SH-SY5Y (cell line): Measurements from ENCODE around the gene POU2F1.

Experiments used
- GATA2 ChIP-seq: IDR thresholded peaks from 2 replicates; pipeline ENCODE4 v1.6.1; 2011; ENCODE audit warnings: mild to moderate bottlenecking, low read depth, low read length
- GATA3 ChIP-seq: IDR thresholded peaks from 2 replicates; pipeline ENCODE4 v1.6.1; 2011; ENCODE audit warnings: low read depth, mild to moderate bottlenecking, low read length, moderate library complexity

Gene POU2F1

GRCh38 chr1:167412072-167412471, 191.4 kb downstream of the POU2F1 start:
- no peak for TF ChIP-seq GATA2
- TF ChIP-seq GATA3 = no peak

- TF ChIP-seq GATA3 = no peak
- TF ChIP-seq GATA2 = no peak
These were observed 192.2 kb downstream of the POU2F1 start for GRCh38 chr1:167412920-167413319.

GRCh38 chr1:167413328-167413727, 192.6 kb downstream of the POU2F1 start:
- TF ChIP-seq GATA2 (no peak), GATA3 (no peak)

GRCh38 chr1:167416506-167416905, 195.8 kb downstream of the POU2F1 start:
- no peak for TF ChIP-seq GATA2
- TF ChIP-seq GATA3 = no peak

GRCh38 chr1:167418391-167418790, 197.7 kb downstream of the POU2F1 start:
- no peak for TF ChIP-seq GATA2
- no peak for TF ChIP-seq GATA3

- no peak for TF ChIP-seq GATA2
- no peak for TF ChIP-seq GATA3
These were observed 198.6 kb downstream of the POU2F1 start for GRCh38 chr1:167419245-167419644.

- TF ChIP-seq GATA3 (no peak), GATA2 (no peak)
These were observed 199.8 kb downstream of the POU2F1 start for GRCh38 chr1:167420510-167420909.

GRCh38 chr1:167423684-167424619, 203.3 kb downstream of the POU2F1 start:
- TF ChIP-seq GATA3 = no peak
- TF ChIP-seq GATA2 = no peak

- TF ChIP-seq GATA3 (no peak), GATA2 (no peak)
These were observed 204.8 kb downstream of the POU2F1 start for GRCh38 chr1:167425482-167425881.

GRCh38 chr1:167426716-167427115, 206.0 kb downstream of the POU2F1 start:
- TF ChIP-seq GATA3 (no peak), GATA2 (no peak)

- no peak for TF ChIP-seq GATA3
- TF ChIP-seq GATA2 = no peak
These were observed 207.2 kb downstream of the POU2F1 start for GRCh38 chr1:167427848-167428247.

- TF ChIP-seq GATA2 (no peak), GATA3 (no peak)
These were observed 207.7 kb downstream of the POU2F1 start for GRCh38 chr1:167428395-167428794.

- TF ChIP-seq GATA2 (no peak), GATA3 (no peak)
These were observed 208.9 kb downstream of the POU2F1 start for GRCh38 chr1:167429612-167430011.

- TF ChIP-seq GATA3 (no peak), GATA2 (no peak)
These were observed 209.6 kb downstream of the POU2F1 start for GRCh38 chr1:167430134-167430848.

GRCh38 chr1:167430849-167431242, 210.2 kb downstream of the POU2F1 start:
- no peak for TF ChIP-seq GATA3
- no peak for TF ChIP-seq GATA2
